8988T (cell line): ENCODE data around the gene CWC25.

ENCODE experiments used
- DNase-seq: peaks from one replicate; pipeline ENCODE4 v3.0.0; 2011

The CWC25 gene

GRCh38 chr17:38779965-38780752 lies 45.0 kb downstream of the CWC25 start:
- no peak for DNase-seq

- DNase-seq = peak; percentile 24
These were observed 47.4 kb downstream of the CWC25 start for GRCh38 chr17:38777641-38778250.

GRCh38 chr17:38773258-38773657 lies 51.9 kb downstream of the CWC25 start:
- DNase-seq = no peak

GRCh38 chr17:38768417-38768816 lies 56.7 kb downstream of the CWC25 start:
- DNase-seq = no peak

- no peak for DNase-seq
These were observed 58.8 kb downstream of the CWC25 start for GRCh38 chr17:38766341-38766740.

- DNase-seq = no peak
These were observed 62.9 kb downstream of the CWC25 start for GRCh38 chr17:38762231-38762630.

GRCh38 chr17:38761612-38762011 lies 63.5 kb downstream of the CWC25 start:
- DNase-seq = no peak

GRCh38 chr17:38753071-38753506 lies 72.0 kb downstream of the CWC25 start:
- DNase-seq = no peak

- peak; percentile 78 for DNase-seq
These were observed 72.6 kb downstream of the CWC25 start, which contains the start of gene PSMB3 for GRCh38 chr17:38752308-38753070. Gene PSMB3, plus strand, starts transcription at chr17:38752741. Its CDS starts 86 bp downstream, at chr17:38752827.

GRCh38 chr17:38751808-38752307 lies 73.3 kb downstream of the CWC25 start:
- DNase-seq = no peak

GRCh38 chr17:38751144-38751807 lies 73.8 kb downstream of the CWC25 start:
- no peak for DNase-seq
